ENCODE data around the gene IVNS1ABP.

Gene IVNS1ABP

GRCh38 chr1:185250063-185250462 is 67.0 kb downstream of the IVNS1ABP start:
- DNase-seq, result no peak

GRCh38 chr1:185249563-185249962 is 67.5 kb downstream of the IVNS1ABP start:
- DNase-seq, result no peak

Data from NCI-H446 treated with DMSO at 0.1 percent for 48 hours (cell line).